ENCODE measurements around the gene PRDM11.

The PRDM11 gene

DNA sequence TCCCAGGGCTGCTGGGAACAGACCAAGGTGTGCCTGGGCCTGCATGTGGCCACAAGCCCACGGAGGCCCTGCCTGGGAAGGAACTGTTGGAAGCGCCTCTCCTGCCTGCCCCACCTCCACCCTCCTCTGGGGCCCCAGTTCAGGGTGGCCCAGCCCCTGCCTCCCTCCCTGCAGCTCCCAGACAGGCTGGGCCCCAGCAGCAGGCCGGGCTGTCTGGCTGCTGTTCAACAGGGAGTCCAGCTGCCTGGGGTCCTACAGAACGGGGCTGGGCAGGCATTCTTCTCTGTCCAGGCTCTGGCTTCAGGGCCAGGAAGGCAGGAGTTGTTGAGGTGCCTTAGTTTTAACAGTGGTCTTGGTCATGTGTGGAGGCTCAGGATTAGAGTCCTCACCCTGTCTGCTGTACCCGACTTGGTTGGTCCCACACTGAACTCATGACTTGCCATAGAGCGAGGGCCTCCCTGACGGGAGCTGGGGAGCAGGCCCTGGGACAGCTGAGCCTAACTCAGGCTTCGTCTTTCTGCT is 11.8 kb downstream of the PRDM11 start:
- DNase-seq, result no peak

GRCh38 chr11:45158891-45159605 is 12.6 kb downstream of the PRDM11 start:
- DNase-seq, result no peak

DNA sequence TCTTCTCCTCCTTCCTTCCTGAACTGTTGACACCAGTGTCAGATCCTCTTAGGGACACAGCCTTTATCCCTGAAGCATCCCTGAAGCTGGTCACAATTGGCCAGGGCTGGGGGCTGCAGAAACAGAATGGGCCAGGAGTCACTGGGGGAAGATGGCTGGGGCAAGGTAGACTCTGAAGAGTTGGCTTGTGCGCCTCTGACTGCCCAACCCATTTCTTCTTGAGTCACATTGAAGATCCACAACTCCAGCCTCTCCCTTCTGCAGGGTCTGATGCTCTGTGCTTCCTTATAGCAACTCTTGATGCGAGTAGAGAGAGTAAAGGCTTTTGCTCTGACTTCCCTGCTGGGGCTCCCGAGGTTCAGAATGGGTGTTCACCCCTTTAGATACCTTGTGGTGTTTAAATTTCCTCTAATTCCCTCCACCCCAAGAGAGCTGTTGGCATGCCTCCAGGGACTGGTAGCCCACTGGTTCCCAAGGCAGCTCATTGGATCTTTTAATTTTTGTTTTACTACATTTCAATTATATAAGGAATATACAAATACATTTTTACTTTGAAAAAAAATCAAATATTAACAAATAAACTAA is 13.4 kb downstream of the PRDM11 start:
- DNase-seq, result no peak

DNA sequence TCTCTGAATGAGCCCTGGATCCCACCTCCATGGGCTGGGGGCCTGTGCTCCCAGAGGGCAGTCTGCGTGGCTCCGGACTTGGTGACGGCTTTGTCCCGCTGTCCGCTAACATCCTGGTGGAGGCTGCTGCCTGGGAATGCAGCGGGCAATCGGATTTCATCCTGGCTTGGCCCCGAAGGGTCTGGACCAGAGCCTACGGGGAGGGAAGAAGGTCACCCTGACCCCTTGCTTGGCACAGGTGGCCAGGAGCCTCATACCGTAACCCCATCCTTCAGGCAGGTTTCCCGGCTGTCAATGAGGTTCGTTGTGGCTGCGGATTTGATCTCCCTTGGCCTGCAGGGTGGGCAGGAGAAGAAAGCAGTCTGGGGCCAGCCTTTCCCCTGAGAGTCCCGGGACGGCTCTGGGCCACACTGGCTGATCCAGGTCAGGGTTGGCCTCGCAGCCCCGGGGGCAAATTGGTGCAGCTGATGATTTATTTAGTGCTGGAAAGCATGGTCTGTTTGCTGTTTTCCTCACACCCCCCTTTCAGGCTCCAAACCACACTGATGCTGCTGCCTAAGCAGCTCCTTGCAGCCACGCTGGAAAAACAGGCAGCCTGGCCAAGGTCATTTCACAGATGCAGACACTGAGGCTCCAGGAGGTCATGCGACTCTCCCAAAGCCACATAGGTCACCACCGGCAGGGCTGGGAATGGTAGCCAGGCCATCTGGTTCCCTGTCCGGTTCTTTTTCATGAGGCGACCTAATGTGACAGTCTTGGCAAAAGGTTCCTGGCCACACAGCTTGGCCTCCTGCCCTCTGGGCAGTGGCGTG is 15.0 kb downstream of the PRDM11 start:
- DNase-seq, result no peak

- no peak for DNase-seq
Measured at GRCh38 chr11:45162064-45162375, 15.6 kb downstream of the PRDM11 start.

DNA sequence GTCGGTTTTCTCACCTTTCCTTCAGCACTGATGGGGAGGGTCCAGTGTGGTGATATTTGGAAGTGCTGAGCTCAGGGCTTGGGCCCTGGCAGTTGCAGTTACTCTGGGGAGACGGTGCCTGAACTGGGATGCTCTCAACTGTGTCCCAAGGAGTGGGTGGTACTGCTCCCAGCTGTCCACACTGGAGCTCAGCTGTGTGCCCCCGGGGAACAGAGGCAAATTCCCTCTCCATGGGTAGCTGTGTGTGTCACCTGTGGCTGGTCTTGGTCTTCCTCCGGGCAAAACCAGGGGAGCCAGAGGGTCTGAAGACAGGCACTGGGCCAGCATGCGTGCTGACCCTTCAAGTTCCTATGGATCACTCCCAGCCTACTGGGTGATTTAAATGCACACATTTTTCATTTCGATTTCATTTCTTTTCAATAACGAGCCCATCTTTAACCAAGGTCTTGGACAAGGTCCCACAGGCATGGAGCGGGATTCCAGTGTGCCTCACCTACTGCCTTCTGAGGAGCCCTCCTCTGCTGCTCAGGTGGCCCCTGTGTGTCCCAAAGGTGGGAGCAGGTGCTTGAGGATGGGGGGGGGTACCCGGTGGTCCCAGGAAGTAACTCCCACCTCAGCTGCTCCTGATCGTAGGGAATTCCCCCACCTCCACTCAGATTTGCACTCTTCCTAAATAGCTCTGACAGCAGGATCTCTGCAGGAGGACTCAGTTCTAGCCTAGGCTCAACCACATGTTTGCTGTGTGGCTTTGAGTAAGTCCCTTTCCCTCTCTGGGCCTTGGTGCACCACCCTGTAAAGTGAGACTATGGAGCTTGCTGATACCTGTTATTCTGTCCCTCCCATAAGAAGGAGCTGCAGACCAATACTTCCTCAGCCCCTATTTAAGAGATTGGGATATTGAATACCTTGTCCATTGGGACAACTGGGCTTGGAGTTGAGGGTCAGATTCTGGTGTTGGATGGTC is 16.8 kb downstream of the PRDM11 start:
- DNase-seq, result no peak

DNA sequence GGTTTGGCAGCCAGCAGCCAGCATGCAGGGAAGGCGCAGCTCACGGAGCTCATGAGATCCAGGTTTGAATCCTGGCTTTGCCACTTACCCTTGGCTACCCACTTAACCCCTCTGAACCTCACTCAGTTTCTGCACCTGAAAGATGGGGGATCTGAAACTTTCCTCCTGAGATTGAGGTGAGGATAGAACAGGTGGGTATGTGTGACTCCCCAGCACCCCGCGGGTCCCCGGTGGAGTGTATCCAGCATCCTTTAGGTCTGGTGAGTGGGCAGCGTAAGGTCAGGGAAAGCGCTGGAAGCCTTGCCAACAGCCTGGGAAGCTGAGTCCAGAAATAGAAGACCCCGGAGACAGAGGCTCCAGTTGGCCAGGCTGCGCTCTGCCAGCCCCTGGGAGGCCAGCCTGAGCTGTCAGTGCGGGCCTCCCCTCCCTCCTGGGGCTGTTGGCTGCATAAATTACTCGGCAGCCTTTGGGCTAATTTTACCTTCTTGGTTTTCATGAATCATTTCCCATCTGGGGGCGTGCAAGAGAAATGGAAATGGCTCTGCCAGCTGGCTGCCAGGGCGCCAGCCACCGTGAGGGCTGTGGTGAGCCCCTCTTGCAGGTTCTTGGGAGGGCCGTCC is 17.6 kb downstream of the PRDM11 start:
- DNase-seq, result no peak

DNA sequence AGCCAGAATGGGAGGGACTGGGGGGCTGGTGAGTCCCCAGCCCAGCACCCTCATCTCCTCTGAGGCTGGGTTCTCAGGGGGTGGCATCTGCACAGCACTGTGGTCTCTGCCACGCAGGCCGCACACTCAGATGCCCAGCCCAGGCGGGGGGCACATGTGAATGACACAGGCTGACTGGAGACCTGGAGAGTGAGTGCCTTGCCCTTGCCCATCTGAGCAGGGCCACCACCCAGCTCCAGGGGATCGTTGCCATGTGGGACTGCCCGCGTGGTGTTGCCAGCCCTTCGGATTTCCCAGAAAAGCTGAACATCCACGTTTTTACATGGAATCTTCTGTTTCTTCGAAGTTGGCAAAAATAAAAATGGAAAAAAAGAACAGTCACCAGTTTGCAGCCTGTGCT is 18.9 kb downstream of the PRDM11 start:
- no peak for DNase-seq

DNA sequence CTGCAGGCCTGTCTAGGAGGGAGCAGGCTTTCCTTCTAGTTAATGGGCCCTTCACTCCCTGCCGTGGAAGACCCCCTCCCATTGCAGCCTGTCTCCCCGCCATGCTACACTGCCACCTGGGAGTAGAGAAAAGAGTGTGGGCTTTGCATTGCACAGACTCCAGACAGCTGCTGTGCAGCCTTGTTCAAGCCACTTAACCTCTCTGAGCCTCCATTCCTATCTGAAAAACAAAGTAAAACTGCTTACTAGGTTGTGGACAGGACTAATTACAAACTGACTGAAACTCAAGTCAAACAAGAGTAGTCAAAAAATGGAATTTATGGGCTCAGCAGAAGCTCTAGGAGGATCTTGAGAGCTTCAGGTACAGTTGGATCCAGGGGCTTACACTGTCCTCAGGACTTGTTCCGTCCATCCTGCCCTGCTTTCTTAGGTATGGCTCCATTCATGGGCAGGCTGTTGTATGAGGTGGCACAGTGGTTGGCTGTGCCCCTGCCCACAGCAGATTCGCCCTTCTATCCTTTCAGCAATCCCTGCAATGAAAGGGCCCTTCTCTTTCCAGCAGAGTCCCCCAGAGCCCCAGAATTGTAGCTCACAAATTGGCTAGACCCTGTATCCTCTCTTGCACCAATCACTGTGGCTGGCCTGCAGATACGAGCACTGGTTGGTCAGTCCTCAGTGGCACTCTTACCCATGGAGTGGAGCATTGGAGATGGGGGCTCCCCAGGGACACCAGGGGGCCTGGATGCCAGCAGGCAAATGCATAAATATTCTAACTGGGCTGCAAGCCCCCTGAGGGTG is 19.6 kb downstream of the PRDM11 start:
- DNase-seq, result no peak

- no peak for DNase-seq
Measured at GRCh38 chr11:45166604-45166897, 20.1 kb downstream of the PRDM11 start.

DNA sequence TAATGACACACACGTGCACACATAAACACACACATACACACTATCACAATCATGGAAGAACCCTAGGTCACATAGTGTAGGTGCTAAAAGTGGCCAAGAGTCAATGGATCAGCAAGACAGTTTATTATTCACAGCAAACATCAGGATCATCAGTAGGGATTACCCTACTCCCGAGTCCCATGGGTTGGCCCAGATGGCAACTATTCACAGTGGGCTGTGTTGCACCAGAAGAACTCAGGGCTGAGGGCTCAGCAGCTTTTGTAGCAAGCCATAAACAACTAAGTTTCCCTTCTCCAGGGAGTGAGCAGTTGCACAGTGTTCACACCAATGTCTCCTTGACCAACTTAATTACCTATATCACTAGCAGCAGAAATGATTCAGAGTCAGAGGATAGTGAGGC is 20.8 kb downstream of the PRDM11 start:
- DNase-seq, result no peak

DNA sequence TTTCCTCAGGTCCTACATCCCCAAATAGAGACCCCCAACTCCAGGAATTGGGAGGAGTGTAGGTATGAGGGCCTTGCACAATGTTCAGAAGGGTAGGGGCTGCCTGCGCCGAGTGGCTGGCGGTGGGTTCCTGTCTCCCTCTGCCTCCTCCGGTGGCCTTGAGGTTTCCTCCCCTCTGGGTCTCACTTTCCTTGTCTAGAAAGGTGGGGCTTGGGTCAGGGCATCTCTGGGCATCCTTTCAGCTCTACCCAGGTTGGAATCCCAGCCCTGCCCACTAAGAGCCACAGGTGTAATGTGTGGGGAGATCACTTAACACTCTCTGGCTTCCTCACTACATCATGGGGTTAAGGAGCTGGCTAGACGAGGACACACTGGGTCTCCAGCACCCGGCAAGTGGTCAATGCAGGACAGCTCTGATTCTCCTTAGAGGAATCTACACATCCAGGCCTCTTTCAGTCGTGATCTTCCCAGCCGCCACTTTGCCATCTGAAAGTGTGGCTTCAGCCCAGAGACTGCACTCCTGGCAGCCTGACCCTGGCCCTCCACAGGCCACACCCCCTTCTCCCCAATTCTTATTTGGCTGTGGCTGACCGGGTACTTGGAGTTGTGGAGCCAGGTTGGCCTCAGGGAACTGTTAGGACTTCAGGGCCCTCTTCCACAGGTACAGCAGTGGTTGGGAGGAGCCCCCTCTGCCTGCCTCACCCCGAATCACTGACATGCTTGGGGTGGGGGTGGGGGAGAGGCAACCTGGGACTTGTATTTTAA is 22.1 kb downstream of the PRDM11 start:
- no peak for DNase-seq

- no peak for DNase-seq
Measured at GRCh38 chr11:45169310-45170072, 23.1 kb downstream of the PRDM11 start.

DNA sequence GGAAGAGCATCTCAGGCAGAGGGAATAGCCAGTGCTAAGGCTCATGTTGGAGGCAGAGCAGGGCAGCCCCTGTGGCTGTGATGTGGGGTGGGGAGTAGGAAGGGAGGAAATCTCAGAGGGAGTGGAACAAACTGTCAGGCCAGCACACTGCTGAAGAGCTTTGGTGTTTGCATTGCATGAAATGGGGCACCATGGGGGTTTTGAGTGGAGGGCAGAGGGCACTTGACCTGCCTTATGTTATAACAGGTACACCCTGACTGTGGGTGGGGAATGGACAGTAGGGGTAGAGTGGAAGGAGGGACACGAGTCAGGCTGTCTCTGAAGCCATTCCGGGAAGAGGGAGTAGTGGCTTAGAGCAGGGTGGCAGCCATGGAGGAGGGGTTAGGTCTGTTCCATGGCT is 24.0 kb downstream of the PRDM11 start:
- no peak for DNase-seq

GRCh38 chr11:45171550-45171949 is 25.1 kb downstream of the PRDM11 start:
- no peak for DNase-seq

DNA sequence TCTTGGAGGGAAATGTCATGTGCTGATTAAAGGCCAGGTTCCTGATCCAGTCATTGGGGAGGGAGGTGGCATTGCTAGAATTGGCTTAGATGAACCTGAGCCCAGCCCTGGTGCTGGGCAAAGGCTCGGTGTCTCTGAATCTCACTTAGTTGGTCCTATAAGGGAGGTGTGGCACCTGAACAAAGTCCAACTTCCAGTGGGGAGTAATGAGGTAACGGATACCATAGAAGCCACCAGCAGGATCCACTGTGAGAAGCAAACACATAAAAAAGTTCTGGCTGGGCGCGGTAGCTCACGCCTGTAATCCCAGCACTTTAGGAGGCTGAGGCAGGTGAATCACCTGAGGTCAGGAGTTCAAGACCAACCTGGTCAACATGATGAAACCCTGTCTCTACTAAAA is 26.6 kb downstream of the PRDM11 start:
- DNase-seq, result no peak

GRCh38 chr11:45174168-45174835 is 27.9 kb downstream of the PRDM11 start:
- no peak for DNase-seq

DNA sequence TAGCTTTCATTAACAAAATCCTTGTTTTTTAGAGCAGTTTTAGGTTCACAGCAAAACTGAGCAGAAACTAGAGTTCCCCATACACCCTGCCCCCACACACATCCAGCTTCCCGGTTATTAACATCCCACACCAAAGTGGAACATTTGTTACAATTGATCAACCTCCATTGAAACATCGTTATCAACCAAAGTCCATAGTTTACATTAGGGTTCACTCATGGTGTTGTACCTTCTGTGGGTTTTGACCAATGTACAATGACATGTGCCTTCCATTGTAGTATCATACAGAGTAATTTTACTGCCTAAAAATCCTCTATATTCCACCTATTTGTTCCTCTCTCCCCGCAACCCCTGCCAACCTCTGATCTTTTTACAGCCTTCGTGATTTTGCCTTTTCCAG is 28.5 kb downstream of the PRDM11 start:
- no peak for DNase-seq

- no peak for DNase-seq
Measured at GRCh38 chr11:45176996-45177395, 30.6 kb downstream of the PRDM11 start.

DNA sequence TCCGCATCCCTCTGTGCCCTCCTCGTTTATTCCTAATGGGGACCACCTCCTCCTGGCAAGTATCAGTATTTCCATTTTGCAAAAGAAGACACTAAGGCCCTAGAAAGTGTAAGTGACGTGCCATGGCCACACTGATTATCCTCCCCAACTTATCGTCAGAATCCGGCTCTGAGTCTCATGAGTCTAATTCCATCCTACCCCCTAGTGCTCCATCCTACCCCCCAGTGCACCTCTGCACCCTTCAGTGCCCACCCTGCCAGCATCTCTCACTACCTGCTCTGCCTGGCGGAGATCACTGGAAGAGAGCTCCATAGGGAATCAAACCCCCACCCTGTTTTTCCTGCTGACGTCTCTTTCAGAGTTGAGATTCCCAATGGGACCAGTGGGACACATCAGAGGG is 31.8 kb downstream of the PRDM11 start:
- no peak for DNase-seq

Data from activated naive CD4-positive, alpha-beta T cell (primary cell).